Lower leg skin (tissue), 3 donors: Measurements from ENCODE around the gene STAG1.

ENCODE experiments used
- CTCF ChIP-seq, 3 donors: fragments of 450-650 bp; IDR thresholded peaks; one replicate each; pipeline ENCODE4 v1.5.1; 2016; ENCODE audit warnings: antibody characterized with exemption in 3 of 3, mild to moderate bottlenecking in 3 of 3, moderate library complexity in 2 of 3
- POLR2A ChIP-seq, 2 donors: fragments of 450-650 bp; IDR thresholded peaks; one replicate each; pipeline ENCODE4 v1.6.1; 2016 to 2017; ENCODE audit warnings: antibody characterized with exemption in 2 of 2, mild to moderate bottlenecking in 1 of 2, moderate library complexity in 1 of 2

- TF ChIP-seq CTCF (IDR thresholded peaks at IDR 0.05) (no peak), POLR2A (IDR thresholded peaks at IDR 0.05) (no peak)
Observed at GRCh38 chr3:136465296-136465695, 286.9 kb downstream of the STAG1 start.
